Esophagus muscularis mucosa (tissue), 4 donors: ENCODE measurements around the gene CARTPT. TPM values are rescaled to one million over a fixed set of nuclear protein-coding genes. Genes with fewer than 3 reads are reported as not detected.

Source experiments
- DNase-seq: peaks from one replicate; pipeline ENCODE4 v3.0.0-alpha.2; 2017; ENCODE audit errors: extremely low spot score
- H3K27ac ChIP-seq, 4 donors: fragments of 200-600 bp; sonication (generic); replicated peaks in 1 of 4; 1 replicate in 3 of 4; 2 replicates in 1 of 4; pipeline ENCODE4 v1.5.1; 2016 to 2019; ENCODE audit warnings: mild to moderate bottlenecking in 1 of 4
- H3K27me3 ChIP-seq, 4 donors: fragments of 200-600 bp; sonication (generic); one replicate each; pipeline versions ENCODE4 v1.5.1 to v1.6.0; 2016 to 2019
- H3K36me3 ChIP-seq, 4 donors: fragments of 200-600 bp; sonication (generic); one replicate each; pipeline ENCODE4 v1.5.1; 2016 to 2019
- H3K4me1 ChIP-seq, 4 donors: fragments of 200-600 bp; sonication (generic); one replicate each; pipeline ENCODE4 v1.5.1; 2016 to 2019
- H3K4me3 ChIP-seq, 4 donors: fragments of 200-600 bp; sonication (generic); 1 replicate in 2 of 4; 2 replicates in 2 of 4; pipeline ENCODE4 v1.5.1; 2016 to 2019; ENCODE audit warnings: mild to moderate bottlenecking in 4 of 4, moderate library complexity in 1 of 4
- H3K9me3 ChIP-seq, 4 donors: fragments of 200-600 bp; sonication (generic); 1 replicate in 3 of 4; 2 replicates in 1 of 4; pipeline ENCODE4 v1.5.1; 2016 to 2019
- CTCF ChIP-seq, 3 experiments: fragments of 200-600 bp in 2 of 3; fragments of 450-650 bp in 1 of 3; sonication (generic) in 2 of 3; IDR thresholded peaks; one replicate each; pipeline ENCODE4 v1.5.1; 2017 to 2019; ENCODE audit warnings: antibody characterized with exemption in 3 of 3, mild to moderate bottlenecking in 2 of 3, moderate library complexity in 1 of 3
- EP300 ChIP-seq: sonication (generic); formaldehyde crosslinking; IDR thresholded peaks from one replicate; pipeline ENCODE4 v1.6.1; 2017; ENCODE audit warnings: antibody characterized with exemption
- POLR2A ChIP-seq: fragments of 450-650 bp; IDR thresholded peaks from one replicate; pipeline ENCODE4 v1.6.1; 2017; ENCODE audit warnings: antibody characterized with exemption, moderate library complexity, mild to moderate bottlenecking, low read depth
- POLR2AphosphoS5 ChIP-seq, 2 donors: sonication (generic); formaldehyde crosslinking; IDR thresholded peaks; one replicate each; pipeline ENCODE4 v1.6.1; 2017; ENCODE audit warnings: antibody characterized with exemption in 2 of 2
- WGBS: methylation state at CpG from one replicate; pipeline ENCODE4 v1.1.5; 2018; 5-methylcytosine and 5-hydroxymethylcytosine counted together
- intact Hi-C: fragments of 100-400 bp; cut with DNase I; formaldehyde crosslinking; loops from one replicate; pipeline ENCODE4 v1.15.1; 2023
- total RNA-seq, 4 donors: library from RNA; depleted of rRNA; stranded (reverse); fragments of >200 nt; gene quantifications; one replicate each; pipeline versions ENCODE4 v1.1.0 to v1.2.1, GENCODE V29; 2016

The CARTPT gene
- total RNA-seq, 4 donors from 2014 or later, result 7.1 to 24.7 (median 15.5) TPM

DNA sequence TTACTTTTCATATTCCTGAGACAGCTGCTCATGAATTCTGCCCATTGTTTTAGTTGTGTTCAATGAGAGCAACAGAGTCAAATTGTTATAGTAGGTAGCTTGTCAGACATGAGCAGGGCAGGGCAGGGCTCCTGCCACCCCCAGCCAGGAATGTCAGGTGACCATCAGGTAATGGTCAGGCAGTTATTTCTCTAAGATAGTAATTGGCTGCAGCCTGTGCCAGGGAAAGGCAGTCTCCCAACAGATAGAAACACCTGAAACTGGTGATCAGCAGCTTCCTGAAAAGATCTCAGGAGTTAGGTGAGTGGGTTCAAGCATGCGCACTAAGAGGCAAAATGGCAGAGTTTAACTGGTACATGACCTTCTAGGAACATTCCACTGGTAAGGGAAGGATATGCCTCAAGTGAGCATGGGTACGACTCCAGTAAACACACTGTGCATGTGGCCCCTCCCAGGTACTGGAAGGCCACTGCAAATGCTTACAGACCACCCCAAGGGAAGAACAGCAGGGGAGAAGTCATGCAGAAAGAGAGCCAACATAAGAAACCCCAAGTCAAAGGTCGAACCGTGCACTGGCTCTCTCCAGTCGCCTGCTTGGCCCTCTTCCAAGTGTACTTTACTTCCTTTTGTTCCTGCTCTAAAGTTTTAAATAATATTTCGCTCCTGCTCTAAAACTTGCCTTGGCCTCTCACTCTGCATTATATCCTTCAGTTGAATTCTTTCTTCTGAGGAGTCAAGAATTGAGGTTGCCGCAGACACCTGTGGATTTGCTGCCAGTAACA lies 25.1 kb downstream of the CARTPT start:
- DNase-seq, result peak; percentile 74
- H3K9me3 ChIP-seq, result no peaks in the 10 kb centered on the region
- intact Hi-C loops, result no loop called here
- peaks cover 0 to 16% (median 5%) of the 10 kb centered on the region in 4 donors for H3K4me1 ChIP-seq
- no peak overlapping the region for H3K4me3 ChIP-seq
- TF ChIP-seq POLR2A, result no peak
- no peak for TF ChIP-seq CTCF (IDR thresholded peaks at IDR 0.05)
- TF ChIP-seq EP300, result no peak
- no peak for TF ChIP-seq POLR2AphosphoS5 (IDR thresholded peaks at IDR 0.05)
- no peaks in the 10 kb centered on the region for H3K36me3 ChIP-seq
- H3K27me3 ChIP-seq, result no peaks in the 10 kb centered on the region
- WGBS, result 62% methylated on average over 6 of the region's 7 CpGs
- H3K27ac ChIP-seq, result no peak overlapping the region

DNA sequence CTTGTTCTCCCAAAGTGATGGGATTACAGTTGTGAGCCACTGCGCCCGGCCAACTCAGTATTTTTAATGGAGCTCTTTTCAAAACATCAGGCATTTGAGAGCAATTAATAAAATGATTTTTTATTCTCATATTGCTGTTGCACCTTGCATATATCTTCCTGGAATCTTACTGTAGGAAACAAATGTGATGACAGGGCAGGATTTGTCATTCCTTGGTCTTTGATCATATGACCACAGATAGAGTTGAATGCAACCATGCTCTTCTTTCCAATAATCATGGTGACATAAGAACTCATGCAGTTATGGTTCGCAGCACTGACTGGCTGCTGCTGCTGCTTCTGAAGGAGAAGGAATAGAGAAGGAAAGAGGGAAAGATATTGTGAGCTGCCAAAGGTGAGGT lies 28.1 kb downstream of the CARTPT start:
- WGBS, result 91% methylated on average over 3 of the region's 3 CpGs
- peaks cover 0 to 16% (median 5%) of the 10 kb centered on the region in 4 donors for H3K4me1 ChIP-seq
- H3K36me3 ChIP-seq, result no peaks in the 10 kb centered on the region
- H3K4me3 ChIP-seq, result no peak overlapping the region
- intact Hi-C loops, result no loop called here
- no peak for DNase-seq
- H3K27ac ChIP-seq, result no peak overlapping the region
- no peaks in the 10 kb centered on the region for H3K27me3 ChIP-seq
- TF ChIP-seq EP300, result no peak
- no peak for TF ChIP-seq POLR2A
- TF ChIP-seq POLR2AphosphoS5 (IDR thresholded peaks at IDR 0.05), result no peak
- no peak for TF ChIP-seq CTCF (IDR thresholded peaks at IDR 0.05)
- no peaks in the 10 kb centered on the region for H3K9me3 ChIP-seq

DNA sequence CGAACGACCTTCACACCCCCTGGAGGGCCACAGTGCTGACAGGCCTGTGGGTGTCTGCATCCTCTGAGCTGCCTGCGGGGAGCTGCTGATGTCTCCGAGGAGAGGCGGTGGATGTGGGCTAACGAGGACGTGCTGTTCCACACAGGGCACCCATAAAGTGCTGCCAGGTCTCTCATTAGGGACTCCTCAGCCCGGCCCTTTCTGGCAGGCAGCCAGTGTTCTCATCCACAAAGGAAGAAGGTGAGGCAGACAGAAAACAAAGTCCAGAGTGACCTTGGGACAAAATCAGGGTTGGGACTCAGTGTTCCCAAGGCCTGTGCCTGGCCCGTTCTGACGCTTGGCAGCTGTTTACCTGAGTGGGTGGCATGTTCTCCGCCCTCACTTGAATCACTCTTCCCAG lies 29.3 kb downstream of the CARTPT start:
- Histone ChIP-seq H3K4me3 (no peak overlapping the region), H3K9me3 (no peaks in the 10 kb centered on the region), H3K36me3 (no peaks in the 10 kb centered on the region), H3K27me3 (no peaks in the 10 kb centered on the region), H3K4me1 (peaks cover 0 to 8% (median 3%) of the 10 kb centered on the region in 4 donors), H3K27ac (no peak overlapping the region)
- TF ChIP-seq CTCF (IDR thresholded peaks at IDR 0.05), result no peak
- TF ChIP-seq POLR2A, result no peak
- no peak for TF ChIP-seq POLR2AphosphoS5 (IDR thresholded peaks at IDR 0.05)
- no peak for TF ChIP-seq EP300
- intact Hi-C loops, result no loop called here
- WGBS, result 87% methylated on average over 11 of the region's 11 CpGs
- DNase-seq, result peak; percentile 84

DNA sequence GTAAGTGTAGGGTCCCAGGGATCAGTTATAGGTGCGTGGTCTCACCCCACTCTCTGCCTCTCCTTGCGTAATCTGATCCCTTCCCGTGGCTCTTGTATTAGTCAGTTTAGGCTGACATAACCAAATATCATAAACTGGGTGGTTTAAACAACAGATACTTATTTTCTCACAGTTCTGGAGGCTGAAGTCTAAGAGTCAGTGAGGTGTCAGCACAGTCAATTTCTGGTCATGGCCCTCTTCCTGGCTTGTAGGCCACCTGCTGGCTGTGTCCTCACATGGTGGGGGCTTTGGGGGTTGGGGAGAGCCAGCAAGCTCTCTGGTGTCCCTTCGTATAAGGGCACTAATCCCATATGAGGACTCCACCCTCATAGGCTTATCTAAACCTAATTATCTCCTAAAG lies 32.3 kb downstream of the CARTPT start:
- 86% methylated on average over 4 of the region's 4 CpGs for WGBS
- no peak for TF ChIP-seq CTCF (IDR thresholded peaks at IDR 0.05)
- TF ChIP-seq POLR2A, result no peak
- TF ChIP-seq POLR2AphosphoS5 (IDR thresholded peaks at IDR 0.05), result no peak
- no peak for TF ChIP-seq EP300
- H3K9me3 ChIP-seq, result no peaks in the 10 kb centered on the region
- H3K4me1 ChIP-seq, result no peaks in the 10 kb centered on the region
- H3K27me3 ChIP-seq, result no peaks in the 10 kb centered on the region
- H3K4me3 ChIP-seq, result no peak overlapping the region
- DNase-seq, result peak; percentile 86
- no peak overlapping the region for H3K27ac ChIP-seq
- intact Hi-C loops, result no loop called here
- no peaks in the 10 kb centered on the region for H3K36me3 ChIP-seq
